Pancreas (tissue), 8 donors: ENCODE results near the gene PSTPIP2. TPM values are rescaled to one million over a fixed set of nuclear protein-coding genes. Genes with fewer than 3 reads are reported as not detected.

Experiments used
- polyA plus RNA-seq, 2 donors: library from polyadenylated mRNA; stranded (reverse); fragments of 200-250 nt; gene quantifications; one replicate each; pipeline ENCODE4 v1.2.3, GENCODE V29; 2013
- total RNA-seq, 6 donors: library from RNA; stranded (reverse); fragmentation: NEBNext Ultra II Directional in 4 of 6; extraction: Animal tissue kit (Norgen Biotek cat#: 25700) in 4 of 6; gene quantifications; one replicate each; pipeline versions ENCODE4 v1.2.1 to v1.2.4, GENCODE V29; 2021 to 2023
- donor health status: healthy with polysubstance abuse.
- donor health status: DM: no; HTN: no; CAD: no; lungs with moderate emphysema.
- donor health status: DM: no; HTN: no; CAD: no.
- donor health status: Bipolar disorder and iron deficiency.
- donor health status: DM: yes; HTN: yes; CAD: no.
- donor health status: DM: no; HTN: no; CAD: no.
- donor health status: DM: no; HTN: no; CAD: no.
- donor health status: DM: yes; HTN: yes; CAD: no.

Gene PSTPIP2
- total and polyA plus RNA-seq, 8 donors = 2.0 to 8.5 (median 2.4) TPM

Other genes with a start within 250 kb of the PSTPIP2 start
- gene SIGLEC15, start 246.6 kb downstream of the PSTPIP2 start, total RNA-seq = under 1 TPM; 0.09 to 0.52 (median 0.17) TPM
- gene SIGLEC15, start 246.6 kb downstream of the PSTPIP2 start, polyA plus RNA-seq = under 1 TPM; 0.34 to 0.73 TPM
- gene EPG5, start 104.9 kb downstream of the PSTPIP2 start, total RNA-seq = 10 to 100 TPM in 4 of 6 donors, 1 to 10 TPM in 2; 6.2 to 18.4 (median 10.9) TPM
- gene EPG5, start 104.9 kb downstream of the PSTPIP2 start, polyA plus RNA-seq = 1 to 10 TPM; 4.9 to 8.3 TPM
- 100 to 1,000 TPM; 152 to 223 (median 203) TPM for gene ATP5F1A, start 26.0 kb upstream of the PSTPIP2 start, total RNA-seq
- 100 to 1,000 TPM in 1 of 2 donors, 10 to 100 TPM in 1; 89.3 to 197 TPM for gene ATP5F1A, start 26.0 kb upstream of the PSTPIP2 start, polyA plus RNA-seq
- gene HAUS1, start 32.1 kb upstream of the PSTPIP2 start, total RNA-seq = 1 to 10 TPM; 4.6 to 10.0 (median 7.6) TPM
- 10 to 100 TPM in 1 of 2 donors, 1 to 10 TPM in 1; 9.6 to 10.9 TPM for gene HAUS1, start 32.1 kb upstream of the PSTPIP2 start, polyA plus RNA-seq